K562 (cell line): ENCODE measurements around the gene TLN1. TPM values are rescaled to one million over a fixed set of nuclear protein-coding genes. Genes with fewer than 3 reads are reported as not detected.

ENCODE experiments used
- BRD4 ChIP-seq: fragments of 200-600 bp; sonication (generic); IDR thresholded peaks from 2 replicates; pipeline ENCODE4 v1.6.1; 2017; ENCODE audit warnings: inconsistent platforms
- COPS2 ChIP-seq: fragments of 450-650 bp; conservative IDR thresholded peaks from 2 replicates; pipeline ENCODE4 v1.6.1; 2016; ENCODE audit warnings: mild to moderate bottlenecking, moderate library complexity
- HDAC3 ChIP-seq: fragments of 450-650 bp; IDR thresholded peaks from 2 replicates; pipeline ENCODE4 v1.6.1; 2018; ENCODE audit warnings: borderline replicate concordance, mild to moderate bottlenecking, moderate library complexity; ENCODE audit not compliant: partially characterized antibody
- HNRNPK ChIP-seq: fragments of 200-400 bp; formaldehyde crosslinking; IDR thresholded peaks from one replicate; pipeline ENCODE4 v1.6.1; 2018; ENCODE audit warnings: mild to moderate bottlenecking, low read depth, low read length; ENCODE audit not compliant: poor library complexity, severe bottlenecking
- KDM5B ChIP-seq: fragments of 200-600 bp; sonication (generic); IDR thresholded peaks from 2 replicates; pipeline ENCODE4 v1.6.1; 2012; ENCODE audit warnings: low read depth, mild to moderate bottlenecking, moderate library complexity, low read length, control low read depth, inconsistent platforms; ENCODE audit not compliant: insufficient replicate concordance
- NFYB ChIP-seq: IDR thresholded peaks from 2 replicates; pipeline ENCODE4 v1.6.1; 2011; ENCODE audit warnings: mild to moderate bottlenecking, moderate library complexity; ENCODE audit not compliant: insufficient read length; ENCODE audit errors: extremely low read depth
- PHB ChIP-seq: fragments of 250-450 bp; sonication (Bioruptor Pico); IDR thresholded peaks from 2 replicates; pipeline ENCODE4 v1.5.0; 2021
- POLR3G ChIP-seq: IDR thresholded peaks from 2 replicates; pipeline ENCODE4 v1.6.1; 2011; ENCODE audit not compliant: insufficient read length, insufficient replicate concordance; ENCODE audit errors: extremely low read depth
- SP1 ChIP-seq: sonication (generic); formaldehyde crosslinking; IDR thresholded peaks from 2 replicates; pipeline ENCODE4 v1.8.1; 2022; ENCODE audit warnings: mild to moderate bottlenecking, missing genetic modification reagents
- STAT5A ChIP-seq: IDR thresholded peaks from 2 replicates; pipeline ENCODE4 v1.6.1; 2012; ENCODE audit warnings: low read length, inconsistent platforms, borderline replicate concordance
- TBL1XR1 ChIP-seq, 2 experiments: IDR thresholded peaks; 2 replicates each; pipeline ENCODE4 v1.6.1; 2012; ENCODE audit warnings: improper control_type of control experiment in 2 of 2, low read length in 2 of 2, mild to moderate bottlenecking in 1 of 2
- TRIM24 ChIP-seq, 2 experiments: fragments of 450-650 bp; IDR thresholded peaks; 2 replicates each; pipeline ENCODE4 v1.6.1; 2016
- ZNF324 ChIP-seq: fragments of 250-450 bp; sonication (Bioruptor Pico); IDR thresholded peaks from 2 replicates; pipeline ENCODE4 v1.4.0; 2020; ENCODE audit warnings: mild to moderate bottlenecking
- ZNF766 ChIP-seq: fragments of 200-800 bp; sonication (Bioruptor generic); conservative IDR thresholded peaks from 2 replicates; pipeline ENCODE4 v1.6.1; 2016; ENCODE audit warnings: missing genetic modification characterization, missing compliant biosample characterization
- polyA plus RNA-seq, 8 experiments: library from polyadenylated mRNA; depleted of rRNA in 4 of 8; stranded (reverse) in 5 of 8; unstranded in 3 of 8; fragments of >200 nt; fragmentation: Nextera tagmentation in 2 of 8; fragmentation: Illumina TruSeq in 1 of 8; extraction: Ambion mirVana in 2 of 8; extraction: Trizol in 1 of 8; gene quantifications; 2 replicates each; pipeline versions ENCODE4 v1.2.1 to v1.2.3, GENCODE V29; 2011 to 2014; ENCODE audit warnings: inconsistent platforms in 1 of 8, missing spikeins in 1 of 8
- total RNA-seq, 7 experiments: library from RNA; depleted of rRNA in 6 of 7; stranded (reverse); fragments of >200 nt in 6 of 7; fragmentation: Illumina TruSeq in 2 of 7; extraction: Trizol in 2 of 7; gene quantifications; 2 replicates each; pipeline versions ENCODE4 v1.2.1 to v1.2.3, GENCODE V29; 2011 to 2021; ENCODE audit warnings: low replicate concordance in 1 of 7
- TF ChIP-seq, protein P1 (sequence below): fragments of 250-450 bp; sonication (Bioruptor Pico); IDR thresholded peaks from 2 replicates; pipeline ENCODE4 v1.8.0; 2022; ENCODE audit warnings: inconsistent platforms, mild to moderate bottlenecking, moderate library complexity, borderline replicate concordance
- TF ChIP-seq, protein P2 (sequence below): fragments of 450-650 bp; IDR thresholded peaks from 2 replicates; pipeline ENCODE4 v1.6.1; 2018; ENCODE audit not compliant: partially characterized antibody
- TF ChIP-seq, protein P3 (sequence below): IDR thresholded peaks from 2 replicates; pipeline ENCODE4 v1.6.1; 2012; ENCODE audit warnings: low read depth, low read length, improper control_type of control experiment, borderline replicate concordance
- TF ChIP-seq, protein P4 (sequence below): fragments of 250-450 bp; sonication (Bioruptor Pico); IDR thresholded peaks from 2 replicates; pipeline ENCODE4 v1.4.0; 2020; ENCODE audit warnings: mild to moderate bottlenecking, moderate library complexity, borderline replicate concordance

The TLN1 gene
- total and polyA plus RNA-seq, 9 of the 15 experiments (the other 6 are each of a cell fraction or from before 2014, with no cell fraction given), result 3.6 to 240 (median 54.8) TPM

DNA sequence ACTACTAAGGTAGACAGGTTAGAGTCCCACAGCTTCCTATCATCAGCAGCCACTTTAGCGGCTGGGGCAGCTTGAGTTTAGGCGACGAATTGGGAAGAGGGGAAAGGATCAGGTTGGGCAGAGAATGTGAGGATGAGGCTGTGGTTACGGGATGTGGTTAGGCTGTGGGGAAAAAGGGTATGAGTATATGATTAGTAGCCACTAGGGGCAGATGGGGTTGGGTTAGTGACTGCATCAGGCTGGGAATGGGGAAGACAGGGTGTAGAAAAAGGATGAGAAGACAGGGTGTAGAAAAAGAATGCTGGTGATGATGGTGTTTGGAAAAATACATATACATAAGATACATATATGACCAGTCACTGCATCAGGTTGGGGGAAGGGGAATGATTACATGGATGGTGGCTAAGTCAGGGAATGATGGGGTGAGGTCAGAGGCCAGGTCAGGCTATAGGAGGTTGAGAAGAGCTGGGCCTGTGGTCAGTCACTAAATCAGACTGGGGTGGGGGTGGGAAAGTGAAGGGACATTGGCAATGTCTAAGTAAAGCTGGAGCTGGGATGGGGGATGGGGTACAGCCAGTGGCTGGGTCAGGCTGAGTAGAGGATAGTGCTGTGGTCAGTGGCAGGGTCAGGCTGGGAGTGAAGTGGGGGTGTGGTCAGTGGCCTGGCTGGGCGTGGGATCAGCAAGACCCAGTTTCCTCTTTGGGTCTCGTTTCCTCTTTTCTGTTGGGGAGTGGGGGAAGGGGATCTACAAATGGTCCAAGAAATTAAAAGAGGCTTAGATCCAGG, 2.1 kb downstream of the TLN1 start (continued):
- TF ChIP-seq, protein P1, sequence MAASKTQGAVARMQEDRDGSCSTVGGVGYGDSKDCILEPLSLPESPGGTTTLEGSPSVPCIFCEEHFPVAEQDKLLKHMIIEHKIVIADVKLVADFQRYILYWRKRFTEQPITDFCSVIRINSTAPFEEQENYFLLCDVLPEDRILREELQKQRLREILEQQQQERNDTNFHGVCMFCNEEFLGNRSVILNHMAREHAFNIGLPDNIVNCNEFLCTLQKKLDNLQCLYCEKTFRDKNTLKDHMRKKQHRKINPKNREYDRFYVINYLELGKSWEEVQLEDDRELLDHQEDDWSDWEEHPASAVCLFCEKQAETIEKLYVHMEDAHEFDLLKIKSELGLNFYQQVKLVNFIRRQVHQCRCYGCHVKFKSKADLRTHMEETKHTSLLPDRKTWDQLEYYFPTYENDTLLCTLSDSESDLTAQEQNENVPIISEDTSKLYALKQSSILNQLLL (CRISPR knock-in tag), result no peak
- TF ChIP-seq, protein P2, sequence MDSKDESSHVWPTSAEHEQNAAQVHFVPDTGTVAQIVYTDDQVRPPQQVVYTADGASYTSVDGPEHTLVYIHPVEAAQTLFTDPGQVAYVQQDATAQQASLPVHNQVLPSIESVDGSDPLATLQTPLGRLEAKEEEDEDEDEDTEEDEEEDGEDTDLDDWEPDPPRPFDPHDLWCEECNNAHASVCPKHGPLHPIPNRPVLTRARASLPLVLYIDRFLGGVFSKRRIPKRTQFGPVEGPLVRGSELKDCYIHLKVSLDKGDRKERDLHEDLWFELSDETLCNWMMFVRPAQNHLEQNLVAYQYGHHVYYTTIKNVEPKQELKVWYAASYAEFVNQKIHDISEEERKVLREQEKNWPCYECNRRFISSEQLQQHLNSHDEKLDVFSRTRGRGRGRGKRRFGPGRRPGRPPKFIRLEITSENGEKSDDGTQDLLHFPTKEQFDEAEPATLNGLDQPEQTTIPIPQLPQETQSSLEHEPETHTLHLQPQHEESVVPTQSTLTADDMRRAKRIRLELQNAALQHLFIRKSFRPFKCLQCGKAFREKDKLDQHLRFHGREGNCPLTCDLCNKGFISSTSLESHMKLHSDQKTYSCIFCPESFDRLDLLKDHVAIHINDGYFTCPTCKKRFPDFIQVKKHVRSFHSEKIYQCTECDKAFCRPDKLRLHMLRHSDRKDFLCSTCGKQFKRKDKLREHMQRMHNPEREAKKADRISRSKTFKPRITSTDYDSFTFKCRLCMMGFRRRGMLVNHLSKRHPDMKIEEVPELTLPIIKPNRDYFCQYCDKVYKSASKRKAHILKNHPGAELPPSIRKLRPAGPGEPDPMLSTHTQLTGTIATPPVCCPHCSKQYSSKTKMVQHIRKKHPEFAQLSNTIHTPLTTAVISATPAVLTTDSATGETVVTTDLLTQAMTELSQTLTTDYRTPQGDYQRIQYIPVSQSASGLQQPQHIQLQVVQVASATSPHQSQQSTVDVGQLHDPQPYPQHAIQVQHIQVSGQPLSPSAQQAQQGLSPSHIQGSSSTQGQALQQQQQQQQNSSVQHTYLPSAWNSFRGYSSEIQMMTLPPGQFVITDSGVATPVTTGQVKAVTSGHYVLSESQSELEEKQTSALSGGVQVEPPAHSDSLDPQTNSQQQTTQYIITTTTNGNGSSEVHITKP, result peak; percentile 32
- TF ChIP-seq SP1 (CRISPR knock-in tag) (0 out of 2 replicates have a peak, but pooled peaks have one; percentile 27), TBL1XR1 (IDR thresholded peaks at IDR 0.05; ENCODE audit: low read length in 2 of 2) (peak in 1 of 2 experiments; percentile 33; a peak in 1 of 4 replicates), ZNF324 (CRISPR knock-in tag) (no peak), COPS2 (no peak), STAT5A (peak; percentile 5; the same call in 1 of the 2 replicates), BRD4 (no peak), POLR3G (no peak), ZNF766 (CRISPR knock-in tag) (no peak), TRIM24 (IDR thresholded peaks at IDR 0.05) (0 out of 4 replicates have a peak, but pooled peaks have one; percentile 11 to 20), NFYB (no peak), KDM5B (peak; percentile 60), PHB (CRISPR knock-in tag) (no peak), HNRNPK (no peak), HDAC3 (no peak)
- TF ChIP-seq, protein P3, sequence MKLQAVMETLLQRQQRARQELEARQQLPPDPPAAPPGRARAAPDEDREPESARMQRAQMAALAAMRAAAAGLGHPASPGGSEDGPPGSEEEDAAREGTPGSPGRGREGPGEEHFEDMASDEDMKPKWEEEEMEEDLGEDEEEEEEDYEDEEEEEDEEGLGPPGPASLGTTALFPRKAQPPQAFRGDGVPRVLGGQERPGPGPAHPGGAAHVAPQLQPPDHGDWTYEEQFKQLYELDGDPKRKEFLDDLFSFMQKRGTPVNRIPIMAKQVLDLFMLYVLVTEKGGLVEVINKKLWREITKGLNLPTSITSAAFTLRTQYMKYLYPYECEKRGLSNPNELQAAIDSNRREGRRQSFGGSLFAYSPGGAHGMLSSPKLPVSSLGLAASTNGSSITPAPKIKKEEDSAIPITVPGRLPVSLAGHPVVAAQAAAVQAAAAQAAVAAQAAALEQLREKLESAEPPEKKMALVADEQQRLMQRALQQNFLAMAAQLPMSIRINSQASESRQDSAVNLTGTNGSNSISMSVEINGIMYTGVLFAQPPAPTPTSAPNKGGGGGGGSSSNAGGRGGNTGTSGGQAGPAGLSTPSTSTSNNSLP, result no peak
- TF ChIP-seq, protein P4, sequence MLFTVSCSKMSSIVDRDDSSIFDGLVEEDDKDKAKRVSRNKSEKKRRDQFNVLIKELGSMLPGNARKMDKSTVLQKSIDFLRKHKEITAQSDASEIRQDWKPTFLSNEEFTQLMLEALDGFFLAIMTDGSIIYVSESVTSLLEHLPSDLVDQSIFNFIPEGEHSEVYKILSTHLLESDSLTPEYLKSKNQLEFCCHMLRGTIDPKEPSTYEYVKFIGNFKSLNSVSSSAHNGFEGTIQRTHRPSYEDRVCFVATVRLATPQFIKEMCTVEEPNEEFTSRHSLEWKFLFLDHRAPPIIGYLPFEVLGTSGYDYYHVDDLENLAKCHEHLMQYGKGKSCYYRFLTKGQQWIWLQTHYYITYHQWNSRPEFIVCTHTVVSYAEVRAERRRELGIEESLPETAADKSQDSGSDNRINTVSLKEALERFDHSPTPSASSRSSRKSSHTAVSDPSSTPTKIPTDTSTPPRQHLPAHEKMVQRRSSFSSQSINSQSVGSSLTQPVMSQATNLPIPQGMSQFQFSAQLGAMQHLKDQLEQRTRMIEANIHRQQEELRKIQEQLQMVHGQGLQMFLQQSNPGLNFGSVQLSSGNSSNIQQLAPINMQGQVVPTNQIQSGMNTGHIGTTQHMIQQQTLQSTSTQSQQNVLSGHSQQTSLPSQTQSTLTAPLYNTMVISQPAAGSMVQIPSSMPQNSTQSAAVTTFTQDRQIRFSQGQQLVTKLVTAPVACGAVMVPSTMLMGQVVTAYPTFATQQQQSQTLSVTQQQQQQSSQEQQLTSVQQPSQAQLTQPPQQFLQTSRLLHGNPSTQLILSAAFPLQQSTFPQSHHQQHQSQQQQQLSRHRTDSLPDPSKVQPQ, result no peak
